NCI-H748 (cell line): ENCODE measurements around the gene TMPRSS13.

Experiments used
- DNase-seq: peaks from one replicate; lab custom pipeline; 2025; ENCODE audit not compliant: unreplicated experiment; lab: John Stamatoyannopoulos, UW

The TMPRSS13 gene

GRCh38 chr11:117900121-117900648 lies 29.0 kb downstream of the TMPRSS13 start:
- DNase-seq, result no peak

- DNase-seq, result no peak
Measured at GRCh38 chr11:117898059-117898458, 31.1 kb downstream of the TMPRSS13 start.

GRCh38 chr11:117892651-117893050 lies 36.6 kb downstream of the TMPRSS13 start:
- DNase-seq, result no peak

- DNase-seq, result no peak
Measured at GRCh38 chr11:117891362-117891761, 37.8 kb downstream of the TMPRSS13 start.

GRCh38 chr11:117888139-117888566 lies 41.0 kb downstream of the TMPRSS13 start:
- DNase-seq, result no peak

- DNase-seq, result no peak
Measured at GRCh38 chr11:117887431-117888138, 41.6 kb downstream of the TMPRSS13 start.

GRCh38 chr11:117885777-117886176 lies 43.4 kb downstream of the TMPRSS13 start:
- DNase-seq, result no peak

- DNase-seq, result no peak
Measured at GRCh38 chr11:117884994-117885393, 44.2 kb downstream of the TMPRSS13 start.

- DNase-seq, result no peak
Measured at GRCh38 chr11:117883063-117883462, 46.1 kb downstream of the TMPRSS13 start.

GRCh38 chr11:117882311-117882905 lies 46.8 kb downstream of the TMPRSS13 start:
- DNase-seq, result peak; percentile 39

- DNase-seq, result no peak
Measured at GRCh38 chr11:117881217-117881616, 48.0 kb downstream of the TMPRSS13 start.

GRCh38 chr11:117879516-117880480 lies 49.4 kb downstream of the TMPRSS13 start:
- no peak for DNase-seq

- no peak for DNase-seq
Measured at GRCh38 chr11:117878939-117879475, 50.2 kb downstream of the TMPRSS13 start.

GRCh38 chr11:117878314-117878938 lies 50.8 kb downstream of the TMPRSS13 start:
- DNase-seq, result no peak

GRCh38 chr11:117877120-117877784 lies 52.0 kb downstream of the TMPRSS13 start:
- DNase-seq, result peak; percentile 59

- peak; percentile 78 for DNase-seq
Measured at GRCh38 chr11:117876341-117877119, 52.7 kb downstream of the TMPRSS13 start, which contains the start of gene FXYD6. Gene FXYD6 (minus strand): TSS chr11:117876658. CDS start chr11:117842776, 33,882 bp downstream.

- peak; percentile 47 for DNase-seq
Measured at GRCh38 chr11:117876059-117876340, 53.2 kb downstream of the TMPRSS13 start.

GRCh38 chr11:117875382-117876058 lies 53.7 kb downstream of the TMPRSS13 start:
- peak; percentile 68 for DNase-seq

GRCh38 chr11:117874910-117875381 lies 54.3 kb downstream of the TMPRSS13 start:
- no peak for DNase-seq
